Panc1 (cell line): ENCODE results near the gene MBD4. TPM values are rescaled to one million over a fixed set of nuclear protein-coding genes. Genes with fewer than 3 reads are reported as not detected.

ENCODE experiments used
- ATAC-seq: fragments of 200-7000 bp; cut with Tn5 transposase; 2 replicates; pipeline ENCODE4 v1.9.1; 2020; ENCODE audit warnings: mild to moderate bottlenecking, moderate library complexity
- BruUV-seq: library from RNA; stranded (reverse); fragments of 400-500 nt; replicated peaks from 2 replicates; lab custom pipeline; 2021; lab: Mats Ljungman, UMichigan
- CTCF ChIA-PET: fragments of 300-600 bp; sonication (Branson Sonifier 250); formaldehyde crosslinking; loops from one replicate; lab custom pipeline; 2022; ENCODE audit warnings: antibody characterized with exemption; lab: Charles Lee
- POLR2A ChIA-PET: fragments of 300-600 bp; sonication (Branson Sonifier 250); formaldehyde crosslinking; loops from one replicate; lab custom pipeline; 2022; ENCODE audit warnings: antibody characterized with exemption; lab: Charles Lee
- DNase-seq: peaks from one replicate; pipeline ENCODE4 v3.0.0-alpha.2; 2010; ENCODE audit warnings: low read depth, low spot score
- H3K27ac ChIP-seq: 2 replicates; pipeline ENCODE4 v1.5.1; 2011; ENCODE audit warnings: mild to moderate bottlenecking, low read length, inconsistent platforms
- H3K27me3 ChIP-seq: fragments of 200-500 bp; sonication (Bioruptor generic); 2 replicates; pipeline ENCODE4 v1.6.0; 2014; ENCODE audit warnings: low read length, inconsistent platforms; ENCODE audit not compliant: control insufficient read depth, insufficient read depth
- H3K36me3 ChIP-seq: fragments of 200-500 bp; sonication (Bioruptor generic); 2 replicates; pipeline ENCODE4 v1.5.1; 2014; ENCODE audit warnings: inconsistent platforms, mild to moderate bottlenecking, low read length, moderate library complexity; ENCODE audit not compliant: control insufficient read depth, insufficient read depth
- H3K4me1 ChIP-seq: 2 replicates; pipeline ENCODE4 v1.5.1; 2011; ENCODE audit warnings: inconsistent platforms, mild to moderate bottlenecking, low read length, moderate library complexity; ENCODE audit not compliant: control insufficient read depth, insufficient read depth
- H3K4me3 ChIP-seq, 2 experiments: 2 replicates each; pipeline ENCODE4 v1.5.1; 2011 to 2012; ENCODE audit warnings: low read depth in 2 of 2, low read length in 2 of 2, mild to moderate bottlenecking in 2 of 2, inconsistent platforms in 1 of 2, moderate library complexity in 1 of 2
- H3K9me3 ChIP-seq: fragments of 200-500 bp; sonication (Bioruptor generic); 2 replicates; pipeline ENCODE4 v1.5.1; 2014; ENCODE audit warnings: low read depth, mild to moderate bottlenecking, inconsistent platforms, low read length, moderate library complexity; ENCODE audit not compliant: control insufficient read depth, insufficient read depth
- POLR2AphosphoS5 ChIP-seq: IDR thresholded peaks from 2 replicates; pipeline ENCODE4 v1.6.1; 2012; ENCODE audit warnings: mild to moderate bottlenecking, low read depth, low read length, moderate library complexity
- REST ChIP-seq, 2 experiments: IDR thresholded peaks; 2 replicates each; pipeline ENCODE4 v1.6.1; 2011 to 2012; ENCODE audit warnings: low read depth in 2 of 2, control low read depth in 1 of 2, low read length in 1 of 2, mild to moderate bottlenecking in 1 of 2, moderate library complexity in 1 of 2; ENCODE audit not compliant: insufficient read depth in 1 of 2
- SIN3A ChIP-seq: IDR thresholded peaks from 2 replicates; pipeline ENCODE4 v1.6.1; 2012; ENCODE audit warnings: low read depth, mild to moderate bottlenecking, low read length, moderate library complexity, borderline replicate concordance; ENCODE audit not compliant: insufficient read depth
- TCF7L2 ChIP-seq: IDR thresholded peaks from 2 replicates; pipeline ENCODE4 v1.6.1; 2011; ENCODE audit warnings: mild to moderate bottlenecking, low read depth, low read length, inconsistent platforms
- in situ Hi-C: cut with HindIII; loops from 2 replicates; pipeline ENCODE4 v1.10.0; 2016; ENCODE audit warnings: low sequenced_read_pairs, low pct_unique_long_range_greater_than_20kb
- intact Hi-C: fragments of 100-400 bp; cut with micrococcal nuclease; formaldehyde crosslinking; loops from one replicate; pipeline ENCODE4 v1.10.0; 2022; ENCODE audit not compliant: unreplicated experiment
- total RNA-seq: library from RNA; stranded (reverse); gene quantifications from one replicate; pipeline ENCODE4 v1.2.1, GENCODE V29; 2021; ENCODE audit not compliant: unreplicated experiment
- TF ChIP-seq, protein P1 (sequence below): fragments of 450-650 bp; IDR thresholded peaks from 2 replicates; pipeline ENCODE4 v1.5.1; 2017; ENCODE audit warnings: mild to moderate bottlenecking

MBD4 gene
- total RNA-seq, 1 experiment from 2014 or later: 44.7 TPM

DNA sequence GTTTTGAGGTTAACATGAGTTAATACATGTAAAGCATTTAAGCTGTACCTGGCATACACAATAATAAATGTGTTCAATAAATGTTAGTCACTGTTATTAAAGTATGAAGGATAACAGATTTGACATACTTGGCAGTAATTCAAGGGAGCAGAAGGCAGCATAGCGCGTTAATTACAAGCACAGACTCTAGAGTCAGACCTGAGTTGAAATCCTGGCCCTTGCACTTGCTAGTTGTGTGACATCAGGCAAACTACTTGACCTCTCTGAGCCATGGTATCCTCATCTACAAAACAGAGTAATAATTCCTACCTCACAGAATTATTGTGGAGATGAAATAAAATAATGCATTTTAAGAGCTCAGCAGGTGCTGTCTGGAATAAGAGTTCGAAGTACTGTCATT is 5.7 kb upstream of the MBD4 start:
- ATAC-seq: no peak
- POLR2A ChIA-PET: no interaction called here
- H3K27ac ChIP-seq: no peak overlapping the region
- no peaks in the 10 kb centered on the region; the same call in 1 of the 2 replicates for H3K36me3 ChIP-seq
- CTCF ChIA-PET: no interaction called here
- H3K4me1 ChIP-seq: peaks cover 23% of the 10 kb centered on the region
- no peaks in the 10 kb centered on the region for H3K9me3 ChIP-seq
- in situ Hi-C loops (no loop called here), intact Hi-C loops (no loop called here)
- no peak for DNase-seq
- TF ChIP-seq SIN3A: no peak
- no peak for TF ChIP-seq REST (IDR thresholded peaks at IDR 0.05; ENCODE audit: insufficient read depth in 1 of 2, low read depth in 2 of 2, low read length in 1 of 2)
- no peak for TF ChIP-seq POLR2AphosphoS5
- TF ChIP-seq, protein P1, sequence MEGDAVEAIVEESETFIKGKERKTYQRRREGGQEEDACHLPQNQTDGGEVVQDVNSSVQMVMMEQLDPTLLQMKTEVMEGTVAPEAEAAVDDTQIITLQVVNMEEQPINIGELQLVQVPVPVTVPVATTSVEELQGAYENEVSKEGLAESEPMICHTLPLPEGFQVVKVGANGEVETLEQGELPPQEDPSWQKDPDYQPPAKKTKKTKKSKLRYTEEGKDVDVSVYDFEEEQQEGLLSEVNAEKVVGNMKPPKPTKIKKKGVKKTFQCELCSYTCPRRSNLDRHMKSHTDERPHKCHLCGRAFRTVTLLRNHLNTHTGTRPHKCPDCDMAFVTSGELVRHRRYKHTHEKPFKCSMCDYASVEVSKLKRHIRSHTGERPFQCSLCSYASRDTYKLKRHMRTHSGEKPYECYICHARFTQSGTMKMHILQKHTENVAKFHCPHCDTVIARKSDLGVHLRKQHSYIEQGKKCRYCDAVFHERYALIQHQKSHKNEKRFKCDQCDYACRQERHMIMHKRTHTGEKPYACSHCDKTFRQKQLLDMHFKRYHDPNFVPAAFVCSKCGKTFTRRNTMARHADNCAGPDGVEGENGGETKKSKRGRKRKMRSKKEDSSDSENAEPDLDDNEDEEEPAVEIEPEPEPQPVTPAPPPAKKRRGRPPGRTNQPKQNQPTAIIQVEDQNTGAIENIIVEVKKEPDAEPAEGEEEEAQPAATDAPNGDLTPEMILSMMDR: no peak
- TF ChIP-seq TCF7L2: no peak
- no TSS peak for BruUV-seq
- no peak overlapping the region for H3K4me3 ChIP-seq
- H3K27me3 ChIP-seq: no peaks in the 10 kb centered on the region

- H3K4me1 ChIP-seq: peaks cover 28% of the 10 kb centered on the region
- H3K27me3 ChIP-seq: no peaks in the 10 kb centered on the region
- no peak overlapping the region for H3K27ac ChIP-seq
- ATAC-seq: no peak
- H3K36me3 ChIP-seq: peaks cover 3% of the 10 kb centered on the region
- CTCF ChIA-PET: interaction anchor here (0.5 kb wide), 1 partner anchor 36 kb away, joined by 3 read pairs; no protein-coding TSS in a partner anchor
- POLR2A ChIA-PET: no interaction called here
- in situ Hi-C loops (no loop called here), intact Hi-C loops (no loop called here)
- H3K9me3 ChIP-seq: no peaks in the 10 kb centered on the region
- TF ChIP-seq, protein P1: no peak
- no peak for TF ChIP-seq POLR2AphosphoS5
- TF ChIP-seq TCF7L2: no peak
- TF ChIP-seq SIN3A: no peak
- no peak for TF ChIP-seq REST (IDR thresholded peaks at IDR 0.05; ENCODE audit: insufficient read depth in 1 of 2, low read depth in 2 of 2, low read length in 1 of 2)
- DNase-seq: no peak
- H3K4me3 ChIP-seq: no peak overlapping the region
- no TSS peak for BruUV-seq
These were observed 3.2 kb upstream of the MBD4 start for GRCh38 chr3:129442947-129443346.
